NCI-H2029 treated with DMSO at 0.1 percent for 48 hours (cell line): Measurements from ENCODE around the gene DLG1.

Source experiments
- DNase-seq: peaks from one replicate; lab custom pipeline; 2025; lab: John Stamatoyannopoulos, UW

The DLG1 gene

DNA sequence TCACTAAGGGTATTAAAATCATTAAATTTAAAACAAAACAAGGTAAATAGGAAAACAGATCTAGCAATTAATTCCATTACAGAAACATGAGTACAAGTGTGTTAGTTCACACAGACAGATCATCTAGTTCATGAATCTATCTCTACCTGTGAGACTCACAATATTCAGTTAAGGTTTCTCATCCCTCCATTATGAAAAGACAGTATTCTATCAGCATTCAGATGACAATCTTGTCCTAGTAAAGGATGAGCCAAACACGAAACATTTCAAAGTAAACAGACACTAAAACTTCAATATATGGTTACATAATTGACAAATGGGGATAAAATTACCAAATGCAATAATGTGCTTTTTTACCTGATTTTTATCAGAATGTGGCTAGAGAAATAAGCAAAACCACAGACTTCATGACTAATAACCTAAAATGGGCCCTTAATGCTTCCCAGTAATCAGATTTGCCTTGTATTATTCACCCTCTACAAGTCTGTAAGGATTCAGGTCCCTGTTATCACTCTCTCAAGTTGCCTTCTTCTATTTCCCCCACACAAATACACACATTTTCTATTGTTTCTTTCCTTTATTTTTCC lies 126.8 kb downstream of the DLG1 start:
- no peak for DNase-seq

DNA sequence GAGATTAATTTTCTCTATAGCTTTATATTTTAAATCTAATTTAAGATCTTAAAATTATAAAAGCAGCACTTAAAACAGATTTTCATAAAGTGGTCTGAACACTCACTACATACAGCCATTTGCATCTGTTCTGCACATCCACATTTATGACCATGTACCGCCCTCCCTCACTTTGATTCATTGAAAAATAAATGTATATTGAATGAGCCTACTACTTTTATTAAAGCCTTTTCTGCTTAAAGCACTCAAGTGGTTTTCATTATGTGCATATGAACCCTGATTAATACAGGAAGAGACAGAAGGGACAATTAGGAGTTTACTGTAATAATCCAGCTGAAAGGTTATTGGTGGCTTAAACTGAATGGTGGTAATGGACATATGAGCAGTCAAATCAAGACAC lies 129.4 kb downstream of the DLG1 start:
- DNase-seq, result no peak

DNA sequence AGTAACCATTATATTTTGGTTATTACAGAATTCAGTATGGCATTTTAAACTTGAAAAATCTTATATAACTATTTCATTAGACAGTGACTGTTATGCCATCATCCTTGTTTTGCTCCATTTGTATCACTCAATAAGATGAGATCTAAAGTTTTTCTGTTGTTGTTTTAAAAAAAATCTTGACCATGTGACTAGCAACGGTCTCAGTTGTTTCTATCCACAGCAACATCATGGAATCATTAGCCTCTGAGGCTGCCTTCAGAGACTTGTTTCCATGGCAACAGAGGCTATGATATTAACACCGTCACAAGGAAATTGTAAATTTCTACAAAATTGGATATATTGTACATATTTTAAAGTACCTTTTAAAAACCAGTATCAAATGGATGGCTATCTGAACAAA lies 129.8 kb downstream of the DLG1 start:
- DNase-seq, result no peak

DNA sequence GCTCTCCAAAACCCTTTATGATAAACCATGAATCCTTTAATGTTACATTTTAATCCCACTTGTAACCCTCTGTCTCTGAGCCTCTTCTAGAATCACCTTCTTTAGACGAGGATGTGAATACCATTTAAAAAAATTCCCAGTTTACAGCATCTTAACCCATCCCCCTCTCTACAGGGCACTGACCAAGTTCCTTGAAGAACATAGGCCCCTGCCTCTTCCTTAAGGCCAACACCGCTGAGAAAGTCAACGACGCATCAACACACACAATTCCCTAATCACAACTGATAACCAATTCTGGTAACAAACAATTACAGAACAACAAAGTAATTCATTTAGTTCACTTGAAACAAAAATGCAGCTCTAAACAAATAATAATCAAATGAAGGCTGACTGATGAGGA lies 130.3 kb downstream of the DLG1 start:
- DNase-seq, result no peak

DNA sequence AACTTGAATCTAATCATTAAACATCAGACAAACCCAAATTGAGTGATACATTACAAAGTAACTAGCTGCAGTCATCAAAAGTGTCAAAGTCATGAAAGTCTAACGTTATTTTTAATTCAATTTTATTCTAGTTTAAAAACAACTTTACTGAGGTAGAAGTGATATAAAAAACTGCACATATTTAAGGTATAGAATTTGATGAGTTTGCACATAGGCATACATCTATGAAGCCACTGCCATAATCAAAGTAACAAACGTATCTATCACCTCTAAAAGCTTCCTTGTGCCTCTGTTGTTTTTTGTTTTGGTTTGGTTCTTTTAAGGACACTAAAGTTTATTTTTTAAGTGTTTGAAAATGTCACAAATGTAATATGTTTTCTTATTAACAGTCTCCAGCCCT lies 130.9 kb downstream of the DLG1 start:
- DNase-seq, result no peak

DNA sequence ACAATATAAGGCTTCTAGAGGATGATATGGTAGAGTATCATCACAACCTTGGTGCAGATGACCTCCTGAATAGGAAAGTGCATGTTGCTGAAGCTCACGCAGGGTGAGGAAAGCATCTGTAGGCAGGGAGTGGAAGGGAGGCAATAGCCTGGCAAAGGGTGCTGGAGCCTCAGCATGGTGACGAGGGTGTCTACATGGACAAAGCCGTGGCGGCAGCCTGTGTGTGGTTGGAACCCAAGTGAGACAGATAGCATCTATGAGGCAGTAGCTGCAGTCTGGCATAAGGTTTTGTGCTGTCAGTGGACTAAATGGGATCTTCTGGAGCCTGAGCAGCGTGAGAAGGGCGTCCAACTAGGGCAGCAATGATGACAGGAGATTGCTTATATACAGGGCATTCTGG lies 132.5 kb downstream of the DLG1 start:
- no peak for DNase-seq

DNA sequence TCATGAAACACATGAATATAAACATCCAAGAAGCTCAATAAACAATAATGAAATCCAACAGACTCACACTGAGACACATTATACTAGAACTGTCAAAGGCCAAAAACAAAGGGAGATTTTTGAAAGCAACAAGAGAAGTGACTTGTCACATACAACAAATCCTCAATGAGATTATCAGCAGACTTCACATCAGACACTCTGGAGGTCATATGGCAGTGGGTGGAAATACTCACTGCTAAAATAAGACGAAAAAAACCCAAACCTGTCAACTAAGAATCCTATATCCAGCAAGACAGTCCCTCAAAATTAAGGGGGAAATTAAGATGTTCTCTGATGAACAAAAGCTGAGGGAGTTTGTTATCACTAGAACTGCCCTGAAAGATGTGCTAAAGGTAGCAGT lies 143.4 kb downstream of the DLG1 start:
- no peak for DNase-seq

DNA sequence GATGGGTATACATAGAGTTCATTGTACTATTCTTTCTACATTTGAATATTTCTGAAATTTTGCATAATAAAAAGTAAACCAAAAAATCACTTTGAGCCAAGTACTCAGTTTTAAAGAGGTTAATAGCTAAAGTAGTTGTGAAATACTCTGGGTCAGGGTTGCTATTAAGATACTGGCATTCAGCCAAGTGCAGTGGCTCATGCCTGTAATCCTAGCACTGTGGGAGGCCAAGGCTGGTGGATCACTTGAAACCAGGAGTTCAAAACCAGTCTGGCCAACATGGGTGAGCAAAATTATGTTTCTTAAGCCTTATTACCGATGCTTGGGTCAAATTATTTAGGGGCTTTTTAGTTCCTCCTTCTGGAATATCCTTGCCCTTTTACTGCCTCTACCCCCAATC lies 146.8 kb downstream of the DLG1 start:
- peak; percentile 14 for DNase-seq

DNA sequence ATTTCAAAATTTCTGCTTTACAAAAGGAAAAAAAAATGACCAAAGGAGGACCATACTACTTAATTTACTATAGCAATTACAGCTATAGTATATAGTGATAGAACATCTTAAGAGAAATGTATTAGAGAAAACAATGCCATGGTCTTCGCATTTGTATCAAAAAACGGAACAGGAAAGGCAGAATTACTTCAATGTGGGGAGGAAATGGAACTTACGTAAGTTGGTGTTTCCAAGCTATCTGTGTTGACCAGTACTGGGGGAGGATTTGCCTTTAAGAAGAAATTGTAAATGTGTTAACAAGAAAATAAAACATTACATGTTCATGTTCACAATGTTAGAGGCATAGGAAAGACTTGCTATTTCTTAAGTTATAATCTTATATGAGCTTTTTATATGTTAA lies 148.9 kb downstream of the DLG1 start:
- no peak for DNase-seq

DNA sequence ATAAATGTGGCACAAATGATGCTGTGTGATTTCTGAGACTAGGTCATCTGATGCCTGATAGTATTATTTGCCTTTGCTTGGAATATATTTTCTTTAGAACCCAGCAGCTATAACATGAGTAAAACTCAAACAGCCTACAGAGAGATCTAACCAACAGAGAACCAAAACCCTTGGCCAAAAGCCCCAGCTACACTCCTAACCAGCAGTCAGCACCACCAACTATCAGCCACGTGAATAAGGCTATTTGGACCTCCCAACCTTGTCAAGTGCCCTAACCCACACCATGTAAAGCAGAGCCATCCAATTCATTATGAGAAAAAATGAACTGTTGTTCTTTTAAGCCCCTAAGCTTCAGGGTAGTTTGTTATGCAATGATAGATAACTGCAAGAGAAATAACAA lies 154.2 kb downstream of the DLG1 start:
- DNase-seq, result no peak

DNA sequence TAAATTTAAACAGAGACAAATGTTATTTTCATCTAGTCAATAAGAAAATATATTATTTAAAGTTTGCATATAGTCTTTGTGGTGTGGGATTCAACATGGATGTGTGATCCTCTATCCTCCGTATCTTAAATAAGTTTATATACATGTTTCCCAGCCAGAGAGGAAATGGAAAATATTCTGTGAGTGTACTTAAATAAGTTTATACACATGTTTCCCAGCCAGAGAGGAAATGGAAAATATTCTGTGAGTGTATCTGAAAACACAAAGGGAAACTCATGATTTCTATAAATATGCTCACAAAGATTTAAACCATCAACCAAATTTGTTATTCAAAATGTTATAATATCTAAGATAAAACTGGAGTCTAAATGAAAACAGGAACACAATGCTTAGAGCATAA lies 158.8 kb downstream of the DLG1 start:
- DNase-seq, result no peak

DNA sequence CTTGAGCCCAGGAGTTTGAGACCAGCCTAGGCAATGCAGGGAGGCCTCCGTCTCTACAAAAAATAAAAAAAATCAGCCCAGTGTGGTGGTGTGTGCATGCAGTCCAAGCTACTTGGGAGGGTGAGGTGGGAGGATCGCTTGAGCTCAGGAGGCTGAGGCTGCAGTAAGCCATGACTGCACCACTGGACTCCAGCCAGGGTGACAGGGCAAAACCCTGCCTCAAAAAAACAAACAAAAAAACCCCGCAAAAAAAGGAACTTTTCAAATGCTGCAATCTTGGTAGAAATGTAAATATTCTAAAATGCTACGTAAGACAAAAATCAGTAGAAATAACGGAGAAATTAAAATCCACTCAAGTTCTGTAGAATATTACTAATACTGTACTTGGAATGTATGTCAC lies 160.7 kb downstream of the DLG1 start:
- DNase-seq, result no peak

DNA sequence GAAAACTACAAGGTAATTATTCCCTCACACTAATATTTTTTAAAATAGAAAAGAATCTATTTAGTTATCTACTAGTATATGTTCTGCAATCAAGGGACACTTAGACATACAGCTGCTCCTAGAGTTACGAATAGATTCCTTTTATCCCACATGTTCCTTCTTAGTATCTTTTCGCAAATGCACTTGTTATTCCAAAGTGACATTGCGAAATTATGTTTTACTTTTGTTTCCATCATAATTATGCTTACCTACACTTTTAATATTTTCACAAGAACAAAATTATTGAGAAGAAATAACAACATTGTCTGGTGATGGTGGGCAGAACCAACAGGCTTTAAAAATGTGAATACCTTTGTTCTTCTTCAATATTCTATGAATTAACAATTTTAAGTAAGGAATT lies 161.7 kb downstream of the DLG1 start:
- DNase-seq, result no peak

DNA sequence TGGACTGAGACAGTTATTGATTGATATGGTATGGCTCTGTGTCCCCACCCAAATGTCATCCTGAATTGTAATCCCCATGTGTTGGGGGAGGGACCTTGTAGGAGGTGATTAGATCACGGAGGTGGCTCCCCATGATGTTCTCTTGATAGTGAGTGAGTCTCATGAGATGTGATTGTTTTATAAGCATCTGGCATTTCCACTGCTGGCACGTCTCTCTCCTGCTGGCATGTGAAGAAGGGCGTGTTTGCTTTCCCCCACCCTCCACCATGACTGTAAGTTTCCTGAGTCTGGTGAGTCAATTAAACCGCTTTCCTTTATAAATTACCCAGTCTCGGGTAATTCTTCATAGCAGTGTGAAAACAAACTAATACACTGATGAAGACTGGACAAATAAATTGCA lies 163.2 kb downstream of the DLG1 start:
- no peak for DNase-seq

DNA sequence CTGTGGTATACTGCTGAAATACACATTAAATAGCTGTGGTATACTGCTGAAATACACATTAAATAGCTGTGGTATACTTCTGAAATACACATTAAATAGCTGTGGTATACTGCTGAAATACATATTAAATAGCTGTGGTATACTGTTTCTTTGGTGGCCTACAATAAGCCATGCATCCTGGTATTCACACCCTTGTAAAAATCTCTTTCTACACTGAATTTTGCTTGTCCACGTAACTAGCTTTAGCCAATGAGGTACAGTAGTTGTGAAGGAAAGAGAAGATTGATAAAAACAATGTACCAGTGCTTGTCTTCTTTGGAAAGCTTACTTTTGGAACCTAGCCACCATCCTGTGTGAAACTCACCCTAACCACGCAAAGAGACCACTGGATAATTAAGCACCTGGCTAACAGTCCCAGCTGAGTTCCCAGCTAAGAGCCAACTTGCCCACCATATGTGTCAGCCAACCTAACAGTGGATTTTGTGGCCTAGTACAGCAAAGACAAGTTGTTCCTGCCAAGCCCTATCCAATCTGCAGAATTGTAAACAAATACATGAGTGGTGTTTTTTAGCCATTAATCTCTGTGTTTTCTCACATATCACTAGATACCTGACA lies 165.4 kb downstream of the DLG1 start:
- no peak for DNase-seq

DNA sequence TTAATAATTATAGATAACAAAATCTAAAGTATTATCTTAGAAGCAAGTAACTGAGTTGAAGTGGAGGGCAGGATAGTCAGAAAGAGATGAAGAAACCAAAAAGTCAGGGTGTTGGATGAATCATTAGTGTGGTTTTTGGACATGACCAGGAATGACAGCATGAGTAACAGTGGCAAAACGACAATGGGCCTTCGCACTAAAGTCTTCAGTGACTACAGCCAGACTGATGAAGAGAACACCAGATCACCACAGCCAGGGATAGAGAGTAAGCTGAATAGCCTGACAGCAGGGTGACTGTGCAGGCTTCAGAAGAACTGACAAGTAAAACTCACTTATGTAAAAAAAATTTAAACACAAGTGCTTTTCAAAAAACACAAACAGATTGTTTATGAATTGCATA lies 172.8 kb downstream of the DLG1 start:
- no peak for DNase-seq

DNA sequence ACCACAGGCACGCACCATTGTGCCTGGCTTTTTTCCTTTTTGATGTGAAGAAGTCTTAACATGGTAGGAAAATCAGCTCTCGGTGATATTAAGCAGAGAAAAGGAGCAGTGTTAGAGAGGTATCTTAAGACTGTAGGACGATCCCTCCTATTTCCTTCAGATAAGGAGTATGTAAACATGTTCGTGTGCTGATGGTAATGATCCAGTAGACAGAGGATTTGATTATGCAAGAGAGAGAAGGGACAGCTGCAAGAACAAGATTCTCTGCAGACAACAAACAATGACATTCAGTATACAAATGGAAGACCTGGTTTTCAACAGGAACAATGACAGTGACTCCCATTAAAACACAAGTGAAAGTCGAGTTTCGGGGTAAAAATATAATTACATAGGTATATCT lies 173.7 kb downstream of the DLG1 start:
- DNase-seq, result no peak

DNA sequence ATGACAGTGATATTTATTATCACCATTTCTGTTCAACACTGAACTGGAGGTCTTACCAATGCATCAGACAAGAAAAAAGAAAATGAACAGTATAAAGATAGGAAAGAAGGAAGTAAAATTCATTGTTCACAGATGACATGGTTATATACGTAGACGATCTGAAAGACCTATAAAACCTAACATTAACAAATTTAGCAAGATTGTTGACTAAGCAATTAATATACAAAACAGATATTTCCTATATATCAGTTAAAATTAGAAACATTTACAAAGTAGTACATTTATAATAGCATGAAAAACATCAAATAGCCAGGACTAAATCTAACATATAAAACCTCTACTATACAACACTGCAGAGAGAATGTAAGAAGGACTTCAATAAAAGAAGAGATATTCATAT lies 176.0 kb downstream of the DLG1 start:
- no peak for DNase-seq

DNA sequence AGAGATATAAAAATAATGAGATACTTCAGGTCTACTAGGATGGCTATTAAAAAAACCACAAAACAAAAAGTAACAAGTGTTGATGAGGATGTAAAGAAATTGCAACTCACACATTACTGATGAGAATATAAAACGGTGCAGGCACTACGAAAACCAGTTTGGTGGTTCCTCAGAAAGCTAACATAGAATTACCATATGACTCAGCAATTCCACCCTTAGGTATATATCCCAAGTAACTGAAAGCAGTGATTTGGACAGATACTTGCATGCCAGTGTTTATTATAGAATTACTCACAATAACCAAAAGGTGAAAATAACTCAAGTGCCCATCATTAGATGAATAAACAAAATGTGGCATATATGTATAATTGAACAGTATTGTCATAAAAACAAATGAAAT lies 181.3 kb downstream of the DLG1 start:
- no peak for DNase-seq

DNA sequence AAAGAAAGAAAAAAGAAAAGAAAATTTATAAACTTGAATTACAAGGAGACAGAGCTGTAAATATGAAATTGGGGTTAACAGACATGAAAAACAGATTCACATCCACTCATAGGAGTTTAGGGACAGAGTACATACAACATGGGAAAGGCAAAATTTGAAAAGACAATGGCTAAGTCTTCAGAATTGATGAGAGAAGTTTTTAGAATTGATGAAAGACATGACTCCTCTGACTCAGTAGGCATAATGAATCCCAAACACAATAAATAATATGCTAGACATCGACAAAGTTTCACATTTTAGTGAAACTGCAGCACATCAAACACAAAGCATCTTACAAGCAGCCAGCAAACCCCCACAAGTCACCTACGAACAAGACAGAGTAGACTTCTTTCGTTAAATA lies 184.4 kb downstream of the DLG1 start:
- no peak for DNase-seq

DNA sequence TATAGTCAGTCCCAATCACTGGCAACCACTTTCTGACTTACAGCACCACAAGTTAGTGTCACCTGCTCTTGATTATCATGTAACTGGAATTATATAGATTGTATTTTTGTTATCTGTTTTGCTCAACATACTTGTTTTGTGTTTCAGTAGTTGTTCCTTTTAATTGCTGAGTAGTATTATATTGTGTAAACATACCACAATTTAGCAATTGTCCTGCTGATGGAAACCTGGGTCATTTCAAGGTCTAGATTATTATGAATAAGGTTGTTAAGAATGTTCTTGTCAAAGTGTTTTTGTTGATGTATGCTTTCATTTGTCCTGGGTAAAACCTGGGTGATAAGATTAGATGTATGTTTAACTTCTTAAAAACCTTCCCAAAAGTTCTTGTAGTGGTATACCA lies 186.7 kb downstream of the DLG1 start:
- no peak for DNase-seq

DNA sequence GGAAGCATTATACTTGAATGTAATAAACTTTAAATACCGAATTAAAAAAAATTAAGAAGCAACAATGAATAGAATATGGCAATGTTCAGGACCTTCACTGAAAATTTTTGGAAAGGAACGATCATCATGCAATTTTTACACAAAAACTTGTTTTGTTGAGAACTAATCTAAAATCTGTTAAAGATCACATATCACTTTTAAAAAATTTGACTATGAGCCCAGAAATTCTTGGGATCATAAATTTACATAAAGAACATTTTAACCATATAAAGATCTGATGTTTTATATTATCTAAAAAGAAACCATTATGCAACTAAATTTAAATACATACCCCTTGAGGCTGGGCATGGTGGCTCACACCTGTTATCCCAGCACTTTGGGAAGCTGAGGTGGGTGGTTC lies 192.6 kb downstream of the DLG1 start:
- DNase-seq, result no peak

DNA sequence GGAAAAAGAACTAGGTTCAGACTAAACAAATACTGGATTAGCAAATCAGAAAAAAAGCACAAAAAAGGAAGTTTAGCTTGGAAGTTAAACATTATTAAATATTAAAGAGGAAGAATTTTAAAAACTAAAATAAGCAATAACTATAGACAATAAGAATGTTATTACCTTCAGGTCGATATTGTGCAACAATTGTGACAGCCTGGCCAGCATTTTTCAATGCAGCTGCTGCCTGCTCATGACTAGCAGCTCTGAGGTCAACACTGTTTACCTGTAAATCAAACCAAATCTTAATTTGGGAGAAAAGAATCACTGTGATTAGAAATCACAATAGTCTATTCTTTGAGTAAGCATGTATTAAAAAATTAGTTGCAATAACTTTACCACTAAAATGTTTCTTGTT lies 193.7 kb downstream of the DLG1 start:
- no peak for DNase-seq

DNA sequence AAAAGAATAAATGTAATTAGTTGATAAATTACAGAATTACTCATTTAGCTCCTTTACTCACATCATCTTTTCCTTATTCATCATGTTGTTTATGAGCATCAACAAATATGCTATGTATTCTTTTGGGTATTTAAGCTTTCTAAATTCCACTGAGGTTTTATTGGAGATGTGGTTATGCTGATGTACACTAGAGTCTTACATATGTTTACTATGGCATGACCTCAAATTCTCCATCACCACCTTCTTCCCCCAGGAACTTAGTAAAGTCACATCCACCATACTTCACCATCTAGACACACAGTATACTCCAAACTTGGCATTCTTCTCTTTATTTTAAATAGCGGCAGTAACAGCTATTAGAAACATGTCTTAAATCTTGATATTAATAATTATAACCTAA lies 194.6 kb downstream of the DLG1 start:
- no peak for DNase-seq

DNA sequence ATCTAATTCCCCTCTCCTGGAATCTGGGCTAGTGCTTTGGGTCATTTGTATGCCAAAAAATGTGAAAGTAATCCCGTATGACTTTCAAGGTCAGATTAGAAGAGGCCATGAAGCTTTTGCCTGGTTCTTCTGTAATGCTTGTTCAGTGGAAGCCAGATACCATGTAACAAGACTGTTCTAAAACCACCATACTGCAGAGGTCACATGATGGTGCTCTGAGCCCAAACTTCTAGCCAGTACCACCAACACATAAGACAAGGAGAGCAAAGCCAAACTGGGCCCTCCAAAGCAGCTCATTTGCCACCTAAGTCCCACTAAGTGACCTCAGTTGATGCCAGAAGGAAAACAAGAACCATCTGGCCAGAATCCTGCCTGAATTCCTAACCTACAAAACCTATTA lies 204.5 kb downstream of the DLG1 start:
- no peak for DNase-seq
